ENCODE results near the gene GPSM1.

GPSM1 gene

DNA sequence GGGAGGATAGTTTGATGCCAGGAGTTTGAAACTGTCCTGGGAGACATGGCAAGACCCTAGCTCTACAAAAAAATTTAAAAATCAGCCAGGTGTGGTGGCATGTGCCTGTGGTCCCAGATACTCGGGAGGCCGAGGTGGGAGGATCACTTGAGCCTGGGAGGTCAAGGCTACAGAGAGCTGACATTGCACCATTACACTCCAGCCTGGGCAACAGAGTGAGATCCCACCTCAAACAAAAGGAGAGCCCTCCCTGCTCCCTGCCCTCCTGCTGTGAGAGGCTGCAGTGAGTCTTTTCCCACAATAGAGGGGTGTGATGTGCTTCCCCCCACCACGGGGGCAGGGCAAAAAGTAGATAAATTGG lies 13.3 kb upstream of the GPSM1 start:
- Histone ChIP-seq H3K9ac (no peak overlapping the region), H3K27ac (no peak overlapping the region), H3K36me3 (ENCODE audit: insufficient read depth) (no peaks in the 10 kb centered on the region), H2AFZ (ENCODE audit: low read depth) (no peak overlapping the region), H3K4me2 (no peak overlapping the region), H3K4me1 (ENCODE audit: low read depth, poor library complexity, severe bottlenecking) (no peaks in the 10 kb centered on the region), H3K79me2 (ENCODE audit: insufficient read depth, low read depth) (no peaks in the 10 kb centered on the region), H3K27me3 (ENCODE audit: insufficient read depth, low read depth) (peaks cover 83% of the 10 kb centered on the region), H3K4me3 (IDR thresholded peaks at IDR 0.05; ENCODE audit: insufficient read depth, low read depth, low read length) (no peak overlapping the region), H4K20me1 (ENCODE audit: insufficient read depth) (no peaks in the 10 kb centered on the region)
- TF ChIP-seq, protein P1, sequence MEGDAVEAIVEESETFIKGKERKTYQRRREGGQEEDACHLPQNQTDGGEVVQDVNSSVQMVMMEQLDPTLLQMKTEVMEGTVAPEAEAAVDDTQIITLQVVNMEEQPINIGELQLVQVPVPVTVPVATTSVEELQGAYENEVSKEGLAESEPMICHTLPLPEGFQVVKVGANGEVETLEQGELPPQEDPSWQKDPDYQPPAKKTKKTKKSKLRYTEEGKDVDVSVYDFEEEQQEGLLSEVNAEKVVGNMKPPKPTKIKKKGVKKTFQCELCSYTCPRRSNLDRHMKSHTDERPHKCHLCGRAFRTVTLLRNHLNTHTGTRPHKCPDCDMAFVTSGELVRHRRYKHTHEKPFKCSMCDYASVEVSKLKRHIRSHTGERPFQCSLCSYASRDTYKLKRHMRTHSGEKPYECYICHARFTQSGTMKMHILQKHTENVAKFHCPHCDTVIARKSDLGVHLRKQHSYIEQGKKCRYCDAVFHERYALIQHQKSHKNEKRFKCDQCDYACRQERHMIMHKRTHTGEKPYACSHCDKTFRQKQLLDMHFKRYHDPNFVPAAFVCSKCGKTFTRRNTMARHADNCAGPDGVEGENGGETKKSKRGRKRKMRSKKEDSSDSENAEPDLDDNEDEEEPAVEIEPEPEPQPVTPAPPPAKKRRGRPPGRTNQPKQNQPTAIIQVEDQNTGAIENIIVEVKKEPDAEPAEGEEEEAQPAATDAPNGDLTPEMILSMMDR (conservative IDR thresholded peaks at IDR 0.05; ENCODE audit: low read depth, low read length): no peak

DNA sequence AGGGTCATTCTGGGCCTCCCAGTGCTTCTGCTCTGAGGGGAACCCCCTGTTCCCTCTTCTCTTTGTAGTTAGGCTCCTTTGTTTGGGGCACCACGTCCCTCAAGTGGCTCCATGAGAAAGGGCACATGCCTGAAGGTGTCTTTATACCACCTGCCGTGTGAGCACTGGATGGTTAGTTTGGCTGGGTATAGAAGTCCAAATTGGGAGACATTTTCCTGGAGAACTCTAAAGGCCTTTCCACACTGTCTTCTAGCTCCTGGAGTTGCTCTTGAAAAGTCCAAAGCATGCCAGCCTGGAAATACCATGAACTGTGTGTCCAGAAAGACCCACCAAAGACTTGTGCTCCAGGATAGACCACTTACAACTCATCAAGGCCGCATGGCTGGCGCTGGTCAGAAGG lies 12.4 kb upstream of the GPSM1 start:
- H3K4me3 ChIP-seq (IDR thresholded peaks at IDR 0.05; ENCODE audit: insufficient read depth, low read depth, low read length): no peak overlapping the region
- no peak overlapping the region for H3K9ac ChIP-seq
- H3K4me1 ChIP-seq (ENCODE audit: low read depth, poor library complexity, severe bottlenecking): no peaks in the 10 kb centered on the region
- no peak overlapping the region for H3K4me2 ChIP-seq
- H3K27me3 ChIP-seq (ENCODE audit: insufficient read depth, low read depth): peaks cover 90% of the 10 kb centered on the region
- no peaks in the 10 kb centered on the region for H3K79me2 ChIP-seq (ENCODE audit: insufficient read depth, low read depth)
- no peak overlapping the region for H2AFZ ChIP-seq (ENCODE audit: low read depth)
- TF ChIP-seq, protein P1 (conservative IDR thresholded peaks at IDR 0.05; ENCODE audit: low read depth, low read length): no peak
- H4K20me1 ChIP-seq (ENCODE audit: insufficient read depth): no peaks in the 10 kb centered on the region
- no peaks in the 10 kb centered on the region for H3K36me3 ChIP-seq (ENCODE audit: insufficient read depth)
- H3K27ac ChIP-seq: no peak overlapping the region

DNA sequence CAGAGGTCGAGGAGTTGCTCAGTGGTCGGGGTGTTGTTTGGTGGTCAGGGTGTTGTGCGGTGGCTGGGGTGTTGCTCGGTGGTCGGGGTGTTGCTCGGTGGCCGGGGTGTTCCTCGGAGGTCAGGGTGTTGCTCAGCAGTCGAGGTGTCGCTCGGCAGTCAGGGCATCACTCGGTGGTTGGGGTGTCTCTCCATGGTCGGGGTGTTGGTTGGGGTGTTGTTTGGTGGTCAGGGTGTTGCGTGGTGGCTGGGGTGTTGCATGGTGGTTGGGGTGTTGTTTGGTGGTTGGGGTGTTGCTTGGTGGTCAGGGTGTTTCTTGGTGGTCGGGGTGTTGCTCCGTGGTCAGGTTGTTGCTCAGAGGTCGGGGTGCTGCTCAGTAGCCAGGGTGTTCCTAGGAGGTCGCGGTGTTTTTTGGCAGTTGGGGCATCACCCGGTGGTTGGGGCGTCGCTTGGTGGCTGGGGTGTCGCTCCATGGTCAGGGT lies 11.0 kb upstream of the GPSM1 start:
- H3K4me1 ChIP-seq (ENCODE audit: low read depth, poor library complexity, severe bottlenecking): no peaks in the 10 kb centered on the region
- no peaks in the 10 kb centered on the region for H4K20me1 ChIP-seq (ENCODE audit: insufficient read depth)
- no peak overlapping the region for H3K4me3 ChIP-seq (IDR thresholded peaks at IDR 0.05; ENCODE audit: insufficient read depth, low read depth, low read length)
- H2AFZ ChIP-seq (ENCODE audit: low read depth): no peak overlapping the region
- peaks cover 93% of the 10 kb centered on the region for H3K27me3 ChIP-seq (ENCODE audit: insufficient read depth, low read depth)
- H3K79me2 ChIP-seq (ENCODE audit: insufficient read depth, low read depth): no peaks in the 10 kb centered on the region
- no peak overlapping the region for H3K27ac ChIP-seq
- H3K36me3 ChIP-seq (ENCODE audit: insufficient read depth): no peaks in the 10 kb centered on the region
- TF ChIP-seq, protein P1 (conservative IDR thresholded peaks at IDR 0.05; ENCODE audit: low read depth, low read length): no peak
- no peak overlapping the region for H3K4me2 ChIP-seq
- H3K9ac ChIP-seq: no peak overlapping the region

DNA sequence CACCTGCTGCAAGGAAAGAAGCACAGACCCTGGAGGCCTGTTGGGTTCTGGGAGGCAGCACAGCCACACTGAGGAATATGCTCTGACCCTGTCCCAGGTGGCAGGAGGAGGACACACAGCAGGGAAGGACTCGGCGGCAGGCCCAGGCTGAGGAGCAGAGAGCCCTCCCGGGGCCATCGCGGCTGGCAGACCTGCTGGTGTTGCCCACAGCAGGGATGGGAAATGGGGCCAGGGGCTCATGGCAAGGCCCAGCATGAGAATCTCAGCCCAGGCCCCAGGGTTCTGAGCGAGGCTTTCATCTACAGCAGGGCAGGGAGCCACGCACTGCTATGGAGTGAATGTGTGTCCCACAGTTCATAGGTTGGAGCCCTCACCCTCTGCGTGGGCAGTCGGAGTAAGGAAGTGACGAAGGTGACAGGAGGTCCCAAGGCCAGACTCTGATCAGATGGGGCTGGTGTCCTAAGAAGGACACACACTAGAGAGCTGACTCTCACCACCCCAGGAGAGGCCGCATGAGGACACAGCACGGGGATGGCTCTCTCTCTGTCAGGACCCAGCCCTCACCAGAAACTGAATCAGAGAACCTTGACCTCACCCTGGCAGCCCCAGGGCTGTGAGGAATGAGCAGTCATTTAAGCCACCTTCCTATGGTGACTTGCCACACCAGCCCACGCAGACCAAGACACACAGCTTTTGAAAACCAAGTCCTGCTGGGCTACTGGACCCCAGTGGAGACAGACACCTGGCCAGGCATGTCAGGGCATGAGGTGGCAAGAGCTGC lies 10.3 kb upstream of the GPSM1 start:
- H3K27me3 ChIP-seq (ENCODE audit: insufficient read depth, low read depth): peaks cover 95% of the 10 kb centered on the region
- no peaks in the 10 kb centered on the region for H4K20me1 ChIP-seq (ENCODE audit: insufficient read depth)
- H3K36me3 ChIP-seq (ENCODE audit: insufficient read depth): no peaks in the 10 kb centered on the region
- H3K4me2 ChIP-seq: no peak overlapping the region
- no peak overlapping the region for H3K27ac ChIP-seq
- H3K4me3 ChIP-seq (IDR thresholded peaks at IDR 0.05; ENCODE audit: insufficient read depth, low read depth, low read length): no peak overlapping the region
- TF ChIP-seq, protein P1 (conservative IDR thresholded peaks at IDR 0.05; ENCODE audit: low read depth, low read length): no peak
- no peaks in the 10 kb centered on the region for H3K79me2 ChIP-seq (ENCODE audit: insufficient read depth, low read depth)
- no peak overlapping the region for H2AFZ ChIP-seq (ENCODE audit: low read depth)
- H3K4me1 ChIP-seq (ENCODE audit: low read depth, poor library complexity, severe bottlenecking): no peaks in the 10 kb centered on the region
- H3K9ac ChIP-seq: no peak overlapping the region

Data from KMS-11 (cell line).